Mucosa of descending colon (tissue), 3 donors: Measurements from ENCODE around the gene APCDD1. TPM values are rescaled to one million over a fixed set of nuclear protein-coding genes. Genes with fewer than 3 reads are reported as not detected.
A peak's percentile ranks its signal among the peaks of the same experiment; 100 is the strongest.

Source experiments
- ATAC-seq: fragments of 200-7000 bp; cut with Tn5 transposase; one replicate; pipeline ENCODE4 v1.9.1; 2020; ENCODE audit warnings: mild to moderate bottlenecking, moderate library complexity
- DNase-seq, 3 donors: peaks; one replicate each; pipeline ENCODE4 v3.0.0-alpha.2; 2020
- H3K36me3 ChIP-seq: fragments of 200-600 bp; one replicate; pipeline ENCODE4 v1.8.0; 2021; ENCODE audit warnings: low read depth, mild to moderate bottlenecking
- H3K4me1 ChIP-seq: fragments of 200-600 bp; one replicate; pipeline ENCODE4 v1.8.0; 2021; ENCODE audit warnings: low read depth, mild to moderate bottlenecking
- H3K4me3 ChIP-seq: fragments of 200-600 bp; one replicate; pipeline ENCODE4 v1.8.0; 2021; ENCODE audit warnings: mild to moderate bottlenecking
- H3K9me3 ChIP-seq: fragments of 200-600 bp; one replicate; pipeline ENCODE4 v1.8.0; 2021; ENCODE audit warnings: mild to moderate bottlenecking
- intact Hi-C, 2 donors: fragments of 100-400 bp; cut with DNase I in 1 of 2; cut with micrococcal nuclease in 1 of 2; formaldehyde crosslinking; loops; one replicate each; pipeline versions ENCODE4 v1.11.0 to v1.11.1; 2022; cut with DNase I, micrococcal nuclease
- total RNA-seq, 3 donors: library from RNA; stranded (reverse); fragmentation: NEBNext Ultra II Directional in 2 of 3; extraction: Animal tissue kit (Norgen Biotek cat#: 25700) in 2 of 3; gene quantifications; one replicate each; pipeline versions ENCODE4 v1.2.1 to v1.2.4, GENCODE V29; 2021 to 2023
- TF ChIP-seq, protein P1 (sequence below): fragments of 200-600 bp; IDR thresholded peaks from one replicate; pipeline ENCODE4 v1.8.0; 2022; ENCODE audit warnings: antibody characterized with exemption, mild to moderate bottlenecking
- donor health status: DM: no; HTN: no; CAD: no; lungs with moderate emphysema.
- donor health status: DM: no; HTN: no; CAD: no.
- donor health status: DM: no; HTN: yes; CAD: no.

Gene APCDD1
- total RNA-seq, 3 donors from 2014 or later, result 3.8 to 29.7 (median 15.2) TPM

- DNase-seq (no peak), ATAC-seq (no peak)
- intact Hi-C loops, result no loop called here
- Histone ChIP-seq H3K4me3 (no peak overlapping the region), H3K4me1 (no peaks in the 10 kb centered on the region), H3K36me3 (no peaks in the 10 kb centered on the region), H3K9me3 (no peaks in the 10 kb centered on the region)
- TF ChIP-seq, protein P1, sequence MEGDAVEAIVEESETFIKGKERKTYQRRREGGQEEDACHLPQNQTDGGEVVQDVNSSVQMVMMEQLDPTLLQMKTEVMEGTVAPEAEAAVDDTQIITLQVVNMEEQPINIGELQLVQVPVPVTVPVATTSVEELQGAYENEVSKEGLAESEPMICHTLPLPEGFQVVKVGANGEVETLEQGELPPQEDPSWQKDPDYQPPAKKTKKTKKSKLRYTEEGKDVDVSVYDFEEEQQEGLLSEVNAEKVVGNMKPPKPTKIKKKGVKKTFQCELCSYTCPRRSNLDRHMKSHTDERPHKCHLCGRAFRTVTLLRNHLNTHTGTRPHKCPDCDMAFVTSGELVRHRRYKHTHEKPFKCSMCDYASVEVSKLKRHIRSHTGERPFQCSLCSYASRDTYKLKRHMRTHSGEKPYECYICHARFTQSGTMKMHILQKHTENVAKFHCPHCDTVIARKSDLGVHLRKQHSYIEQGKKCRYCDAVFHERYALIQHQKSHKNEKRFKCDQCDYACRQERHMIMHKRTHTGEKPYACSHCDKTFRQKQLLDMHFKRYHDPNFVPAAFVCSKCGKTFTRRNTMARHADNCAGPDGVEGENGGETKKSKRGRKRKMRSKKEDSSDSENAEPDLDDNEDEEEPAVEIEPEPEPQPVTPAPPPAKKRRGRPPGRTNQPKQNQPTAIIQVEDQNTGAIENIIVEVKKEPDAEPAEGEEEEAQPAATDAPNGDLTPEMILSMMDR, result no peak
Measured at GRCh38 chr18:10485475-10485874, 31.0 kb downstream of the APCDD1 start.

GRCh38 chr18:10486362-10486761, 31.9 kb downstream of the APCDD1 start:
- Histone ChIP-seq H3K4me3 (no peak overlapping the region), H3K36me3 (no peaks in the 10 kb centered on the region), H3K4me1 (no peaks in the 10 kb centered on the region), H3K9me3 (no peaks in the 10 kb centered on the region)
- intact Hi-C loops, result no loop called here
- DNase-seq (no peak), ATAC-seq (no peak)
- TF ChIP-seq, protein P1, result no peak

- TF ChIP-seq, protein P1, result no peak
- no peaks in the 10 kb centered on the region for H3K4me1 ChIP-seq
- no peaks in the 10 kb centered on the region for H3K36me3 ChIP-seq
- DNase-seq, result peak in 1 of 3 donors; percentile 16
- intact Hi-C loops, result no loop called here
- H3K4me3 ChIP-seq, result no peak overlapping the region
- no peaks in the 10 kb centered on the region for H3K9me3 ChIP-seq
- peak; percentile 32 for ATAC-seq
Measured at GRCh38 chr18:10487154-10487553, 32.7 kb downstream of the APCDD1 start.

DNA sequence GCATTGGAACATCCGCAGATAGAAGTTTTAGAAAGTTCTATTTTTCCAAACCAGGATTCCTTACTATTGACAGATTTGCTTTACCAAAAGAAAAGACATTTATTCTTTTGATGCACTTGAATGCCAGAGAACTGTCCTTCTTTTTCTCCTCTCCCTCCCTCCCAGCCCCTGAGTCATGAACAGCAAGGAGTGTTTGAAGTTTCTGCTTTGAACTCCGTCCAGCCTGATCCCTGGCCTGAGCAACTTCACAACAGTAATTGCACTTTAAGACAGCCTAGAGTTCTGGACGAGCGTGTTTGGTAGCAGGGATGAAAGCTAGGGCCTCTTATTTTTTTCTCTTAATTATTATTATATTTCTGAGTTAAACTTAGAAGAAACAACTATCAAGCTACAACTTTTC, 33.6 kb downstream of the APCDD1 start:
- intact Hi-C loops, result no loop called here

GRCh38 chr18:10490401-10491165, 36.1 kb downstream of the APCDD1 start:
- H3K4me3 ChIP-seq, result no peak overlapping the region
- intact Hi-C loops, result no loop called here
- H3K36me3 ChIP-seq, result no peaks in the 10 kb centered on the region
- DNase-seq (peak in 2 of 3 donors; percentile 51 to 59), ATAC-seq (peak; percentile 92)
- H3K9me3 ChIP-seq, result no peaks in the 10 kb centered on the region
- TF ChIP-seq, protein P1, result no peak
- H3K4me1 ChIP-seq, result no peaks in the 10 kb centered on the region

More for the DNA sequence above, 33.6 kb downstream of the APCDD1 start:
- DNase-seq (no peak), ATAC-seq (no peak)
- Histone ChIP-seq H3K9me3 (no peaks in the 10 kb centered on the region), H3K4me3 (no peak overlapping the region), H3K4me1 (no peaks in the 10 kb centered on the region), H3K36me3 (no peaks in the 10 kb centered on the region)
- TF ChIP-seq, protein P1, result no peak
